Germinal center (tissue), 1 donor: ENCODE measurements around the gene RBM38.

Experiments used
- DNase-seq: peaks from one replicate; pipeline ENCODE4 v3.0.0; 2012; ENCODE audit warnings: mixed read lengths, low spot score

RBM38 gene

GRCh38 chr20:57374931-57375651 lies 16.1 kb upstream of the RBM38 start:
- DNase-seq: no peak

- no peak for DNase-seq
These were observed 15.5 kb upstream of the RBM38 start for GRCh38 chr20:57375652-57376230.

- no peak for DNase-seq
These were observed 13.8 kb upstream of the RBM38 start for GRCh38 chr20:57377350-57377749.

GRCh38 chr20:57378107-57378506 lies 13.1 kb upstream of the RBM38 start:
- no peak for DNase-seq

GRCh38 chr20:57378646-57379262 lies 12.4 kb upstream of the RBM38 start:
- DNase-seq: no peak

- DNase-seq: no peak
These were observed 11.9 kb upstream of the RBM38 start for GRCh38 chr20:57379263-57379647.

- DNase-seq: no peak
These were observed 11.0 kb upstream of the RBM38 start for GRCh38 chr20:57380081-57380750.

GRCh38 chr20:57381596-57382503 lies 9.3 kb upstream of the RBM38 start:
- peak; percentile 84 for DNase-seq

- no peak for DNase-seq
These were observed 8.7 kb upstream of the RBM38 start for GRCh38 chr20:57382516-57382915.

- no peak for DNase-seq
These were observed 7.5 kb upstream of the RBM38 start for GRCh38 chr20:57383447-57384347.

GRCh38 chr20:57384486-57384885 lies 6.7 kb upstream of the RBM38 start:
- no peak for DNase-seq

GRCh38 chr20:57384953-57385761 lies 6.0 kb upstream of the RBM38 start:
- no peak for DNase-seq

GRCh38 chr20:57385940-57386339 lies 5.3 kb upstream of the RBM38 start:
- DNase-seq: no peak

GRCh38 chr20:57386762-57387161 lies 4.4 kb upstream of the RBM38 start:
- DNase-seq: no peak

- DNase-seq: no peak
These were observed 3.7 kb upstream of the RBM38 start for GRCh38 chr20:57387463-57387862.

GRCh38 chr20:57387945-57388371 lies 3.2 kb upstream of the RBM38 start:
- no peak for DNase-seq

GRCh38 chr20:57388953-57389694 lies 2.1 kb upstream of the RBM38 start:
- DNase-seq: peak; percentile 77

- DNase-seq: peak; percentile 48
These were observed 1.2 kb upstream of the RBM38 start for GRCh38 chr20:57389695-57390603.
